Measurements from ENCODE around the gene PRKN. TPM values are rescaled to one million over a fixed set of nuclear protein-coding genes. Genes with fewer than 3 reads are reported as not detected.

Gene PRKN
- total and polyA plus RNA-seq, 2 experiments from 2014 or later = 0.10 to 0.84 TPM

GRCh38 chr6:161586887-161587286, 1140.7 kb downstream of the PRKN start:
- Histone ChIP-seq H3K4me1 (ENCODE audit: insufficient read depth) (no peaks in the 10 kb centered on the region), H2AFZ (no peak overlapping the region), H3K27me3 (ENCODE audit: insufficient read depth) (no peaks in the 10 kb centered on the region), H3K36me3 (ENCODE audit: insufficient read depth) (no peaks in the 10 kb centered on the region), H4K20me1 (replicated peaks; ENCODE audit: insufficient read depth) (no peaks in the 10 kb centered on the region), H3K79me2 (replicated peaks; ENCODE audit: insufficient read depth) (no peaks in the 10 kb centered on the region), H3K4me2 (no peak overlapping the region), H3F3A (replicated peaks; ENCODE audit: low read depth) (no peaks in the 10 kb centered on the region), H3K27ac (ENCODE audit: low read depth) (no peak overlapping the region), H3K4me3 (no peak overlapping the region), H3K9me2 (ENCODE audit: insufficient read depth) (no peaks in the 10 kb centered on the region)
- no peak for DNase-seq (ENCODE audit: low spot score)
- ATAC-seq = no peak
- no peak overlapping the region for H3K27ac Mint-ChIP-seq
- no peak overlapping the region for H3K4me3 Mint-ChIP-seq
- 0 out of 3 replicates have a peak, but pooled peaks cover 3% of the 10 kb centered on the region for H3K4me1 Mint-ChIP-seq
- no peak for TF ChIP-seq JUNB (IDR thresholded peaks at IDR 0.05; ENCODE audit: unreplicated experiment)
- TF ChIP-seq, protein P1, sequence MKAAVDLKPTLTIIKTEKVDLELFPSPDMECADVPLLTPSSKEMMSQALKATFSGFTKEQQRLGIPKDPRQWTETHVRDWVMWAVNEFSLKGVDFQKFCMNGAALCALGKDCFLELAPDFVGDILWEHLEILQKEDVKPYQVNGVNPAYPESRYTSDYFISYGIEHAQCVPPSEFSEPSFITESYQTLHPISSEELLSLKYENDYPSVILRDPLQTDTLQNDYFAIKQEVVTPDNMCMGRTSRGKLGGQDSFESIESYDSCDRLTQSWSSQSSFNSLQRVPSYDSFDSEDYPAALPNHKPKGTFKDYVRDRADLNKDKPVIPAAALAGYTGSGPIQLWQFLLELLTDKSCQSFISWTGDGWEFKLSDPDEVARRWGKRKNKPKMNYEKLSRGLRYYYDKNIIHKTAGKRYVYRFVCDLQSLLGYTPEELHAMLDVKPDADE (IDR thresholded peaks at IDR 0.05) = no peak
- H3K9me3 Mint-ChIP-seq = no peaks in the 10 kb centered on the region
- no peaks in the 10 kb centered on the region for H3K27me3 Mint-ChIP-seq (ENCODE audit: insufficient read depth, low read depth, poor library complexity)
- H3K36me3 Mint-ChIP-seq (ENCODE audit: low read depth) = no peaks in the 10 kb centered on the region

DNA sequence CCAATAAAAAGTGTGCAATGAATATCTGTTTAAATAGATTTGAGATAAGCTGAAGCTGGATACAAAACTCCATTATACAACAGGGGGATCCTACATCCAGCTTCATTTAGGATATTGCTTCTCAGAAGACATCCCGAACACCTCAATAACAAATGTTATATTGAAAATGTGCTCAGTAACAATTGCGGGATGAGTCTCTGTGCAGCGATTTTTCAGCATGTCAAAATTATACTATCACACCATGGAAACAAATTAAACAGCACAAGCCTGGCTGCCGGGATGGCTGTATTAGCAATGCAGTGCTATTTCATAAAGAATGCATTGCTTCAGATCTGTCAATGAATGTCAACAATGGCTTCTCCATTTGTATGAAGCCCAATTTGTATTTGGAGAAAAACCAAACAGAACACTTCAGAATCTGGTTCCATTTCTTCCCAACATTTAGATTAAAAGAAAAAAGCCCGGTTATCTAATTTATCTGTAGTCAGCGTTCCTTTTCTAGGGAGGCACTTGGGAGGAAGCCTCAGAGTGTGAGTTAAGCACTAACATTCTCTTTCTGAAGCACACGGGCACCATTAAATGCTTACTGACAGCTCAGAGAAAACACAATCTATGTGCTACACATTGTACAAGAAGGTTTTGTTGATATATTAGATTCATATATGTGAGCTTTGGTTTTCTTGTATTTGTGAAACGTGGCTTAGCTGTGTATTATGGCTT, 1142.8 kb downstream of the PRKN start:
- Histone ChIP-seq H3K27ac (ENCODE audit: low read depth) (no peak overlapping the region), H3K4me1 (ENCODE audit: insufficient read depth) (no peaks in the 10 kb centered on the region), H3K27me3 (ENCODE audit: insufficient read depth) (no peaks in the 10 kb centered on the region), H3K36me3 (ENCODE audit: insufficient read depth) (no peaks in the 10 kb centered on the region), H2AFZ (no peak overlapping the region), H3K4me3 (no peak overlapping the region), H3K79me2 (replicated peaks; ENCODE audit: insufficient read depth) (no peaks in the 10 kb centered on the region), H3K9me2 (ENCODE audit: insufficient read depth) (no peaks in the 10 kb centered on the region; the same call in 1 of the 2 replicates), H4K20me1 (replicated peaks; ENCODE audit: insufficient read depth) (no peaks in the 10 kb centered on the region), H3K4me2 (no peak overlapping the region), H3F3A (replicated peaks; ENCODE audit: low read depth) (no peaks in the 10 kb centered on the region)
- H3K9me3 Mint-ChIP-seq = no peaks in the 10 kb centered on the region
- TF ChIP-seq EZH2phosphoT487 (IDR thresholded peaks at IDR 0.05; ENCODE audit: unreplicated experiment) (no peak), CTCF (conservative IDR thresholded peaks at IDR 0.05; ENCODE audit: low read depth in 2 of 2) (no peak), STAT1 (IDR thresholded peaks at IDR 0.05; ENCODE audit: unreplicated experiment) (no peak)
- no peaks in the 10 kb centered on the region for H3K36me3 Mint-ChIP-seq (ENCODE audit: low read depth)
- DNase-seq (ENCODE audit: low spot score) (no peak), ATAC-seq (no peak)
- 0 out of 3 replicates have a peak, but pooled peaks cover 3% of the 10 kb centered on the region for H3K4me1 Mint-ChIP-seq
- no peak overlapping the region for H3K27ac Mint-ChIP-seq
- H3K27me3 Mint-ChIP-seq (ENCODE audit: insufficient read depth, low read depth, poor library complexity) = no peaks in the 10 kb centered on the region
- H3K4me3 Mint-ChIP-seq = no peak overlapping the region

DNA sequence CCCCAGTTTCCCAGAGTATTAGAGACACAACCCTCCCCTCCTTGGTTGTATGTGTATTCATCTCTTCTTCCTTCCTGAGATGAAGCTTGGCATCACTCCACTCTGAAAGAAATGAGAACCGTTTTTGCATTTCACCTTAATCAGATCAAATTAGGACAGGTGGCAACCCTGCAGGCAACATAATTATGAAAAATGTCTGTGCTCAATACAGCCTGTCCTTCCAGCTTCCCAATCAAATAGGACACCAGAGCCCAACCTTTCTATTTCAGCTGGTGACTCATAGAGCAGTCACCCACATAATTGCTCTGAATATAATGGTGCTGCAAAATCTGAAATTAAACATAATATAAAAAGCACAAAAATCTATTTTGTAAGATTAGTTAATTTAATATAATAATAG, 1143.5 kb downstream of the PRKN start:
- no peaks in the 10 kb centered on the region for H3K36me3 ChIP-seq (ENCODE audit: insufficient read depth)
- no peak overlapping the region for H2AFZ ChIP-seq
- no peaks in the 10 kb centered on the region for H3K79me2 ChIP-seq (replicated peaks; ENCODE audit: insufficient read depth)
- H3K27ac Mint-ChIP-seq = no peak overlapping the region
- H3K4me3 Mint-ChIP-seq = no peak overlapping the region
- no peaks in the 10 kb centered on the region for H3K27me3 ChIP-seq (ENCODE audit: insufficient read depth)
- 0 out of 3 replicates have a peak, but pooled peaks cover 3% of the 10 kb centered on the region for H3K4me1 Mint-ChIP-seq
- no peaks in the 10 kb centered on the region for H3K4me1 ChIP-seq (ENCODE audit: insufficient read depth)
- DNase-seq (ENCODE audit: low spot score) (no peak), ATAC-seq (no peak)
- no peaks in the 10 kb centered on the region for H3F3A ChIP-seq (replicated peaks; ENCODE audit: low read depth)
- H3K9me3 Mint-ChIP-seq = no peaks in the 10 kb centered on the region
- H3K4me3 ChIP-seq = no peak overlapping the region
- H3K9me2 ChIP-seq (ENCODE audit: insufficient read depth) = no peaks in the 10 kb centered on the region; the same call in 1 of the 2 replicates
- H3K4me2 ChIP-seq = no peak overlapping the region
- no peak overlapping the region for H3K27ac ChIP-seq (ENCODE audit: low read depth)
- no peaks in the 10 kb centered on the region for H3K36me3 Mint-ChIP-seq (ENCODE audit: low read depth)
- no peaks in the 10 kb centered on the region for H3K27me3 Mint-ChIP-seq (ENCODE audit: insufficient read depth, low read depth, poor library complexity)
- no peaks in the 10 kb centered on the region for H4K20me1 ChIP-seq (replicated peaks; ENCODE audit: insufficient read depth)
- TF ChIP-seq, protein P1 (IDR thresholded peaks at IDR 0.05) = no peak
- TF ChIP-seq REST (IDR thresholded peaks at IDR 0.05; ENCODE audit: unreplicated experiment) (no peak), EZH2phosphoT487 (IDR thresholded peaks at IDR 0.05; ENCODE audit: unreplicated experiment) (no peak), NANOG (IDR thresholded peaks at IDR 0.05; ENCODE audit: borderline replicate concordance) (no peak), CTCF (conservative IDR thresholded peaks at IDR 0.05; ENCODE audit: low read depth in 2 of 2) (no peak), ZNF331 (CRISPR knock-in tag; IDR thresholded peaks at IDR 0.05; ENCODE audit: low read depth) (no peak)

All from GM23338 (cell line).